HG03575 (cell line): Measurements from ENCODE around the gene CCDC102B.

Source experiments
- ATAC-seq: cut with Tn5 transposase; IDR thresholded peaks from one replicate; pipeline ENCODE4 v1.9.1; 2021; ENCODE audit not compliant: unreplicated experiment, insufficient number of reproducible peaks, low FRiP score; ENCODE audit errors: extremely low read depth

CCDC102B gene

GRCh38 chr18:68818584-68818983 lies 20.7 kb downstream of the CCDC102B start:
- ATAC-seq, result no peak

GRCh38 chr18:68822926-68823325 lies 25.0 kb downstream of the CCDC102B start:
- no peak for ATAC-seq

DNA sequence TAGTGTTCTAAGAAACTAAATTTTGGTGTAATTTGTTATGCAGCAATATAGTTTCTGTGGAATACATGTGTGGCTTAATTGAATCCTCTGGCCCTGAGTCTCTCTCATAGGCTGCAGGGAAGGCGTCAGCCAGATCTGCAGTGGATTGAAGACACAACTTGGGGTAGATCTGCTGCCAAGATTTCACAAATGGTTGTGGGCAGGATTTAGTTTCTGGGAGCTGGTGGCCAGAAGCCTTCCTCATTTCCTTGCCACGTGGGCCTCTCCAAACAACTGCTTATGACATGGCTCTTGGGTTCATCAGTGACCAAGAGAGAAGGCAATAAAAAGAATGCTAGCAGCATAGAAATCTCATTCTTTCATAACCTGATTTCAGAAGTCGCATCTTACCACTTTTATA lies 28.2 kb downstream of the CCDC102B start:
- no peak for ATAC-seq

DNA sequence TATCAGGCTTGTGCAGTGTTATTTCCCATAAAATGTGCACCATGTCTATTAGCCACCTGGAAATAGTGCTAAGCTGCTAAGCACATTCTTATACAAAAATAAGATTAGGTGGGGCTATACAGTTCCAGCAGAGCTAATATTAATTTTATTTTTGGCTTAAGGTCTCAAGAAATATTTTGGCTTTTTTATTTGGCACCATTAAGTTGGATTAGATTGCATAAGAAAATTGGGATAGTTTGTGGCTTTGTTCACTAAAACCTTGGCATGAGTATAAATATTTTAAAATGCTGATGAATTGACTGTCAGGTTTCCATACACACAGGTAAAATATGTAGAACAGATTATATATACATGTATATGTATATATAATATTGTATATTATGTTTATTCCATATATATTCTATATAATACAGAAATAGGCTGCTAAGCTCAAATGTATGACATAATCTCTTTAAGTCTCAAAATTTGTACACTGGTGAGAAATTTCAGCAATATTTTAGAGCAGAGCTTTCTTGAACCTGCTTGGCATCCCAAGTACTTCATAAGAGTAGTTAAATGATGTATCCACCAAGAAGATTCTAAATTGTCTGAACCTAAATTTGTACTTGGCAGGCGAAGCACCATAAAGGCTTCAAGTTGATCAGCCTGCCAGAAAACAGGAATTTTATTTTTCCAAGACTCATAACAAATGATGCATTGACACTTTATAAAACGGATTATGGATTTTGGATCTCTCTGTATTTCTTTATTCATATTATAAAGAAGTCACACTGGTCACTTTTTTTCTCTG lies 32.6 kb downstream of the CCDC102B start:
- no peak for ATAC-seq

DNA sequence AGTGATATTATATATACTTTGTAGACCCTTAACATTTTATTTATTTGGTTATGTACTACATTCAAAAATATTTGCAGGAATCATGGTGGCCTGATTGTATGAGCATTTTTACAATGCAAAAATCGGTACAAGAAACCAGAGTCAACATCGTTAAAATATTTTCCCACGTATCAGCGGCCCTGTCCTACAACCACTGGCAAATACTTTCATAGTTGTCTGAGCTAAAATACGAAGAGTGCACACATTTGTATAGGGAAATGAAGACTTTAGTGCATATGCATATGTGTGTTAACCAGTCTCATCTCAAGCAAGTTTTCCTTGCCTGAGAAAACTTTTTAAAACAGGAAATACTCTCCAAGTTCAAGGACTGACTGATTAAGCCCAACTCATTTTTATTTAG lies 35.9 kb downstream of the CCDC102B start:
- ATAC-seq, result no peak

GRCh38 chr18:68837665-68838451 lies 40.0 kb downstream of the CCDC102B start:
- no peak for ATAC-seq

DNA sequence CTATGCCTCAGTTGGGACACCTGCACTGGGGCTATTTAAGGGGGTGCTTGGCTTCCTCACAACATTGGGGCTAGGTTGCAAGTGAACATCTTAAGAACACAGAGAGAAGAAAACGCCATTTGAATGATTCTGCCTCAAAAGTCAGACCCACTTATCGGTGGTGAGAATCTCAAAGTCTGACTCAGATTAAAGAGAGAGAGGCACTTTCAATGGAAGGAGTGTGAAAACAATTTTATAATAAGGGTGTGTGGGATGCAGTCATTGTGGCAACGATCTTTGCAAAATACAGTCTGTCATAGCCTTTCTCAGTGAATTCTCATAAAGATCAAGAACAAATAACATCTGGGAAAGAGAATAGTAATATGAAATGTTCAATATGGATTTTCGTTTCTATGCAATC lies 41.8 kb downstream of the CCDC102B start:
- no peak for ATAC-seq

- ATAC-seq, result no peak
Measured at GRCh38 chr18:68840554-68841263, 42.8 kb downstream of the CCDC102B start.

DNA sequence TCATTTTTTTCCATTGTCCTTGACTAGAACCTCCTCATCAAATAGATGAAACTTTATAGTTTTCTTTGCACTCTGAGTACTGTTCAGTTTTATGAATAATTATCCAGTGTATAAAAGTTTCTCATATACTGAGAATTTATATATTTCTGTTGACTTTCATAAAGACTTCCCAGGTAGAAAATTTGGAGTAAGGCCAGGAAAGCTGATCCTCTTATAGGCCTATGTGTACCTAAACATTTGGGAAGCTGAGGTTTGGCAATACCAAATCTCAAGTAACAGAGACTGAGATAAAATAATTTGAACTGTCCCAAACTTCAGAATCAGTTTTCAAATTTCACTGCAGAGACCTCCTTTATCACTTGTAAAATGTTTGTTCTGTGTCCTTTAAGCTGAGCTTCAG lies 43.4 kb downstream of the CCDC102B start:
- no peak for ATAC-seq

- no peak for ATAC-seq
Measured at GRCh38 chr18:68842951-68843350, 45.1 kb downstream of the CCDC102B start.

DNA sequence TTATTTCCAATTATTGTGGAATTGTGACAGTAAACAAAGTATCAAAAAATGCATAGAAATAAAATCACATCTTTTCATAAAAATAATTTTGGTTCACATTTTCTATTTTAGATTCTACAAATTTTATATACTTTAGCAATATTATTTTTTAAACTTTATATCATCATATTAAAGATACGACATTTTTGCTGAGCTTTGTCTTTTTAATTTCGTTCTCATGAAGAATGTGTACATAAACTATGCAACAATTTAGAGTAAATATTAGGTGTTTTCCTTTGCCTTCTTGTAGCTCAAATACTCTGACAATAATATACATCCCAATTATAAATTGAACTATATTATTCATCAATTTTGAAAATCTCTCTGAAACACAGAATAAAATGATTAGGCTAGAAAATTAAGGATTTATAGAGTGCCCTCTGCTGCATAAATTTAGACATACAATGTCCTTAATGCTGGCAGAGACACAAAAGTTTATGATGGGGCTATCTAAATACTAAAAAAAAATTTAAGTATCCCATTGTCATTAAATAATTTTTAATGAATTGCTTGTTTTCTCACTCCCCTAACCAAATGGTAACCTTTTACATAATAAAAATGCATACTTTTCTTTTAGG lies 45.7 kb downstream of the CCDC102B start:
- ATAC-seq, result no peak

- ATAC-seq, result no peak
Measured at GRCh38 chr18:68847219-68847837, 49.4 kb downstream of the CCDC102B start.

DNA sequence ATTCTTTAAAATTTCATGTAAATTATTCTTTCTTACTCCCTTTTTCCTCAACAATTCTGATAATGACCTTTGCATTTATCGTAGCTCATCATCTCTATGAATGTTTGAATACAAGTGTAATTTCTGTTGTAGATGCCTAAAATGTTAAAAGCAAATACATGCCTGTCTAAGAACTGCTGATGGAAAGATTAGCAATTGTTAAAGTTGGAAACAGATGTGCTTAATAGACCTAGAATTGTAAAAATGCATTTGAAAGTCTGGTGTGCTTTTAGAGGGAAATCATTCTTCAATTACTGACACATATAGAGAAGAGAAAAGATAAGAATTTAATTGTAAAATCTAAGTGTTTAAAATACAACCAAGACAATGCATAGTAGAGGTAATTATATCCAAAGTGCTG lies 50.4 kb downstream of the CCDC102B start:
- ATAC-seq, result no peak

- no peak for ATAC-seq
Measured at GRCh38 chr18:68854786-68855391, 57.0 kb downstream of the CCDC102B start.

GRCh38 chr18:68855491-68855890 lies 57.6 kb downstream of the CCDC102B start:
- ATAC-seq, result no peak

DNA sequence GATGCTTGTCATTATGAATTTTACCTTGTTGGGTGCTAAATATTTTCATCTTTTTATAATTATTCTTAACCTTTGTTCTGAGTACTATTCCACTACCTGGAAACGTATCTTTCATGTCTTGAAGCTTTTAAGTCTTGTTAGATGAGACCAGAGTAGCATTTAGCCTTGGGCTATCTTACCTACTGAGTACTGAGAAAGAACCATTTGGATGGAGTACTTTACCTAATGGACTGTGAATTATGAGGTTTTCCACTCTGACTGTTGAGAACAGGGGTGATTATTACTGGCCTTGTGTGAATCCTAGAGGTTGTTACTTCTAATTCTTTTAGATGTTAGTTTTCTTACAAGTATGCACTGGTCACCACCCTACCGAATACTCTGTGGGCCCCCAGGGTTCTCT lies 63.5 kb downstream of the CCDC102B start:
- no peak for ATAC-seq

DNA sequence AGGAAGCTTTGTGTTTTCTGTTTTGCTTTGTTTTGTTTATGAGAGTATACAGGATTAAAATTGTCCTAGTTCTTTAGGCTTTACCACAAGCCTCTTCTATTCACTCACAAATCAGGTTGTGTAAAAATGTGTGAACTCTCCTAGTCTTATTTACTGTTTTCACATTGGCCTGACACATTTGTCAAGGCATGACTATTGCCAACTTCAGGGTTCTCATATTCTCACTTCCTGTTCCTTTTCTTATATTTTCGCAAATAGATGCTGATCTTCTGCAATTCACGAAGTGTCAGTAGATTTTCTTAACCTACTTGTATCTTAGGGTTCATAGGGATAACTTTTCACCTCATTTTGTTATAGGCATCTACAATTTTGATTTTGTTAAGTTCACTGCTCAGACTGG lies 67.1 kb downstream of the CCDC102B start:
- ATAC-seq, result no peak

DNA sequence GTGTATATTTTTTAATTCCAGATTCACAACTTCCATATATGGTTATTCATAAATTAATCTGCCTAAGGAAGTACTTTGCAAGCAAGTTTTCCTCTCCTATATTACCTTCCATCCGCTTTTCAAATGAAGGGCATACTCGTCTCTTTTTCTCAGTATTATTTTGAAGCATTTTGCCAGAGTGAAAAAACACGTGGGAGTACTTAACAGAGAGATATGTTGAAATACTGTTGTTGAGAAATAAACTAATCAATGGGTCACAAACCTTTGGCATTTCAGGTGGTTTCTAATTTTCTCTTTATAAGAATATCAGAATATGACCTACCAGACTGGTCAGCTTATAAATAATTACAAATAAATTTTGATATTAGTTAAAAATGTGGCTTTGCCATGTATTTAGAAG lies 67.6 kb downstream of the CCDC102B start:
- no peak for ATAC-seq

DNA sequence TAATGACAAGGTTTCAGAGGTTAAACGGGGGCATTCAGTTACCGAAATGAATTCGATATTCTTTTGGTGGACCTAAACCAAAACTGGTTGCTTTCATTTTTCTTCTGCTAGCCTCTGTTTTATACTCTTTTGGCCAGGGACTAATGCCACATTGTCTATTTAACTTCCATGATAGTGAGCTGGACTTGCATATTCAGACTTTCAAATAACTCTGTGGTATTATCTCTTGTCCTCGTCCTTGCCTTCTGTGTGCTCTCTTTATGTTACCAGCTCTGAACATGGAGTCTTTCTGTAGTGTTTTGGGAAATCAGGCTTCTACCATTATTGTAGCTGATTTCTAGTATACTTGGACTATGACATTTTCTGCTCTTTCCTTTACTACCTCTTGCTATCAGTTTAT lies 75.1 kb downstream of the CCDC102B start:
- ATAC-seq, result no peak
